HG02610 (cell line): ENCODE measurements around the gene SMYD3.
A peak's percentile ranks its signal among the peaks of the same experiment; 100 is the strongest.
"Not testable (repeated sequence)": the region's sequence is repeated elsewhere in the genome, so short reads cannot be mapped to it uniquely, and the experiment has no call there.

ENCODE experiments used
- ATAC-seq: cut with Tn5 transposase; IDR thresholded peaks from one replicate; pipeline ENCODE4 v1.9.1; 2021; ENCODE audit warnings: mild to moderate bottlenecking, moderate library complexity; ENCODE audit not compliant: unreplicated experiment

The SMYD3 gene

GRCh38 chr1:246048693-246049092, 458.4 kb downstream of the SMYD3 start:
- no peak for ATAC-seq

- ATAC-seq, result no peak
Observed at GRCh38 chr1:246043556-246043955, 463.5 kb downstream of the SMYD3 start.

- ATAC-seq, result no peak
Observed at GRCh38 chr1:246041360-246041759, 465.7 kb downstream of the SMYD3 start.

GRCh38 chr1:246040200-246040890, 466.7 kb downstream of the SMYD3 start:
- no peak for ATAC-seq

- ATAC-seq, result no peak
Observed at GRCh38 chr1:246039584-246039983, 467.5 kb downstream of the SMYD3 start.

GRCh38 chr1:246037832-246038231, 469.2 kb downstream of the SMYD3 start:
- ATAC-seq, result no peak

- no peak for ATAC-seq
Observed at GRCh38 chr1:246036175-246036574, 470.9 kb downstream of the SMYD3 start.

GRCh38 chr1:246035060-246035541, 472.0 kb downstream of the SMYD3 start:
- no peak for ATAC-seq

GRCh38 chr1:246034630-246035029, 472.4 kb downstream of the SMYD3 start:
- no peak for ATAC-seq

- no peak for ATAC-seq
Observed at GRCh38 chr1:246032984-246033383, 474.1 kb downstream of the SMYD3 start.

- no peak for ATAC-seq
Observed at GRCh38 chr1:246032031-246032551, 475.0 kb downstream of the SMYD3 start.

- no peak for ATAC-seq
Observed at GRCh38 chr1:246029616-246030015, 477.5 kb downstream of the SMYD3 start.

- not testable (repeated sequence) for ATAC-seq
Observed at GRCh38 chr1:246024118-246024517, 483.0 kb downstream of the SMYD3 start.

- peak; percentile 40 for ATAC-seq
Observed at GRCh38 chr1:246020211-246020954, 486.7 kb downstream of the SMYD3 start.

- ATAC-seq, result no peak
Observed at GRCh38 chr1:246018146-246018545, 488.9 kb downstream of the SMYD3 start.

GRCh38 chr1:246012341-246012740, 494.7 kb downstream of the SMYD3 start:
- no peak for ATAC-seq

- ATAC-seq, result no peak
Observed at GRCh38 chr1:246010386-246010785, 496.7 kb downstream of the SMYD3 start.

- no peak for ATAC-seq
Observed at GRCh38 chr1:246008363-246008831, 498.7 kb downstream of the SMYD3 start.

GRCh38 chr1:246005067-246005466, 502.0 kb downstream of the SMYD3 start:
- no peak for ATAC-seq

- no peak for ATAC-seq
Observed at GRCh38 chr1:246004301-246004700, 502.8 kb downstream of the SMYD3 start.

- no peak for ATAC-seq
Observed at GRCh38 chr1:246003442-246003730, 503.7 kb downstream of the SMYD3 start.
